HG03139 (cell line): ENCODE measurements around the gene PIK3IP1.
"Not testable (repeated sequence)": the region's sequence is repeated elsewhere in the genome, so short reads cannot be mapped to it uniquely, and the experiment has no call there.

Source experiments
- ATAC-seq: cut with Tn5 transposase; IDR thresholded peaks from one replicate; pipeline ENCODE4 v1.9.1; 2021; ENCODE audit not compliant: unreplicated experiment

Gene PIK3IP1, protein sequence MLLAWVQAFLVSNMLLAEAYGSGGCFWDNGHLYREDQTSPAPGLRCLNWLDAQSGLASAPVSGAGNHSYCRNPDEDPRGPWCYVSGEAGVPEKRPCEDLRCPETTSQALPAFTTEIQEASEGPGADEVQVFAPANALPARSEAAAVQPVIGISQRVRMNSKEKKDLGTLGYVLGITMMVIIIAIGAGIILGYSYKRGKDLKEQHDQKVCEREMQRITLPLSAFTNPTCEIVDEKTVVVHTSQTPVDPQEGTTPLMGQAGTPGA

DNA sequence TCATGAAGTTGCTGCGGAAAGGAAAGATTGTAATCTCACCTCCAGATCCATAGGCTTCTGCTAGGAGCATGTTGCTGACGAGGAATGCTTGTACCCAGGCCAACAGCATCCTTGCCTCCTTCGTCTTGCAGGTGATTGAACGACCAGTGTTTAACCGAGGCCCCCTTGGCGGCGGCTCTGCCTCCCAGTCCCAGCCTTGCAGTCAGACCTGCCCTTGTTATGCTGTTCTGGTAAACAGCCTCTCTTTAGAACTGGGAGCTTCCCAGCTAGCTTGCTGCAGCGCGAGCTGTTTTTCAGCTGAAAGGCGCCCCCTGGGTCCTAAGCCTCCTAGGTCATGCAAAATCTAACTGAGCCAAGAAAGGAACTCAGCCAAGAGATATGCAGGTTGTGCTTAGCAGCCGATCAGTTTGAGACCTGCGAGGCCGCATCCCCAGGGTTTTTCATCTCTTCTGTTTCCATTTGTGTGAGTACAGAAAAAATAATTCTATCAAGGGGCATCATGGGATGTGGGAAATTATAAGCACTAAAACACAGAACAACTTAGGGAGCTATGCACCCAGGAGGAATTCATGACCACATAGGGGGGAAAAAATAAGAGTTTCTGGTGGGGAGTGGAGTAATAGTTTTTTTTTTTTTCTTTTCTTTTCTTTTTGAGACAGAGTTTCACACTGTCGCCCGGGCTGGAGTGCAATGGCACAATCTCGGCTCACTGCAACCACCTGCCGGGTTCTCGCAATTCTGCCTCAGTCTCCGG, at the start of gene PIK3IP1:
Gene PIK3IP1, minus strand, starts transcription at position 253 of the 754 bp plus-strand sequence. Its CDS starts 144 bp downstream, at position 109.
- ATAC-seq = no peak

DNA sequence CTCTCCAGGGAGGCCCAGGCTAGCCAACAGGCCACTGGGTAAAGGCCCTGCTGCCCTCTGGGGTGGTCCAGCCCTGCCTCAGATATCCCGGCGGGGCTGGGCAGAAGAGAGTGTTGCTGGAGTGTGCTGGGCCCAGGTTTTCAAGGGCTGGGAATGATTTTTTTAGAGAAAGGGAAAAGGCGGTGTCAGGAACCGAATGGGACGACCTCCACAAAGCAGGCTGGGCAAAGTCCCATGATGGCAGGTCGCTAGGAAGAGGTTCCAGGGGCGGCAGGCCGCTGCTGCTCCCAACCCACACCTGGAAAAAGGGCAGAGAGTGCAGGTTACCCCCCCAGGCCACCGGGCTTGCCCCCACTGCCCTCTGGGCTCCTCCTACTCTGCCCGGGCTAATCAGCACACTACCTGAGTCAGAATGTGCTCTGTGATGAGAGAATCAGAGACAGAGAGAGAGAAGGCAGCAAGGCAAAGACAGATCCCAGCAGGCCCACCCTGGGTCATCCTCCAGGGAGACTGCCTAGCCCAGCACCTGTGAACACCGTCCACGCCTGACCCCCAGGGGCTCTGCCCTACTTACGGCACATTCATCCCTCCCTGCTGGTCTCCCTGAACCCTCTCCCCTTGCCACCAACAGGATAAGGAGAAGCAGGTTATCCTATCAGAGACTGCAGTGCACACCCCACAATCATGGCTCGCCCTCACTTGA, 49.2 kb upstream of the PIK3IP1 start:
- no peak for ATAC-seq

DNA sequence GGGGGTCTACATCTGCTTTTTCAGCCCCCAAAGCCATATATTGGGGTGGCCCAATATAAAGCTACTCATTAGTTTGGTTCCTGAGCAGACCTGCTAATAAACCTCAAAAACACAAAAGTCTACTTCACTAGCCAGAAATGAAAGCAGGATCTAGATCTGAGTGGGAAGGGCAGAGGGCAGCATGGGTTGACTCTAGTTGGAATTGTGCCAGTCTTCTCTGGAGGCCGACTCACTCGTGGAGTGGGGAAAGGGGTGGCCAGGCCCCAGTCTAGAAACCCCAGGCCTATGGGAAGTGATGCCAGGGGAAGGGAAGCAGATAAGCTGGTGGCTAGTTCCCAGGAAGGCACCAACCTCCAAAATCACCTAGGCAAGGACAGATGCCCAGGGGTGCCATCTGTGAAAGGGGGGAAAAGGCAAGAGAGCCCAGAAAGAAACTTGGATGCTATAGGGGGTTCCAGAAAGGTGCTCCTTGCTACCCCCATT, 48.5 kb upstream of the PIK3IP1 start:
- ATAC-seq = no peak

DNA sequence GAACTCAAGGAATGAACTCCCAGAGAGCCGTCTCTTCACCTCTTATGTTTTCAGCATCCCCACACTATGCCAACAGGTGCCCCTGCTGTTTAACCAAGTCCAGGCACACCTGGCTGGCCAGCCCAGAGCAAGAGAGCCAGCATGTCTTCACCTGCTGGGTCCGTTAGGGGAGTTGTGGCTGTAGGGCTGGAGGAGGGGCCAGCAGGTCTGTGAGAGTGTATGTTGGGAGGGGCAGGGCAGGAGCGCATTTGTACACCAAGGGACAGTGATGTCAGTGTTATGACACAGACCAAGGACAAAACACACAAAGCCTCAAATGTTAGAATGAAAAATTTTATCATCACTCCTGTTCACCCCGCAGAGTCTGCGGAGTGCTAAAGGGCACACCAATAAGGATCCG, 48.1 kb upstream of the PIK3IP1 start:
- no peak for ATAC-seq

DNA sequence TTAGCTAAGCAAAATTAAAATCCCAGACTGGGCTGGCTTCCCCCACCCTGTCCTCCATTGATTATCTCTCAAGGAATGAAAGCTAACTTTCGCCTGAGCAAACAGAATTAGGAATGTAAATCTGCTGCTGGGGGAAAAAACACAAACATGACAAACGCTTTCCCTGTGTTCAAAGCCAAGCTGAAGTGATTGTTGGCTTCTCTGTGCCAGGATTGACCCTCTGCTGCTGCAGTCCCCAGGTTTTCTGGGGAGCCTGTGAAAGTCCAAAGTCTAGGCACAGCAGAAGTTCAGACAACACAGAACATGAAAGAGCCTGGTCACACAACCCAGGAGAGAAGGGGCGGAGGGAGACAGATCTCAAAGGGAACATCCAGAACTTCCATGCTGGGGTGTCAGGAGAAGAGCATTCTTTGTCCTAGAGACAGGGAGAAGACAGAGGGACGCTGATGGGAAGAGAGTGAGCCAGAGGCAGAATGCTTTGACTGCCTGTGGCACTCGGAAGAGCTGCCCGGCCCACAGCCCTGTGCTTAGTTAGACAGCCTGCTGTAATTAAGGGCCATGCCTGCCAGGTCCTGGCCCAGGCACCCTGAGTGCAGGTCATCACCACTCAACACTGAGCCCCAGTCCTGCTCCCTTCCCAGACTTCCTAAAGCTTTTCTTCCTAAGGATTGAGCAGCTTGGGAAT, 47.0 kb upstream of the PIK3IP1 start:
- no peak for ATAC-seq

DNA sequence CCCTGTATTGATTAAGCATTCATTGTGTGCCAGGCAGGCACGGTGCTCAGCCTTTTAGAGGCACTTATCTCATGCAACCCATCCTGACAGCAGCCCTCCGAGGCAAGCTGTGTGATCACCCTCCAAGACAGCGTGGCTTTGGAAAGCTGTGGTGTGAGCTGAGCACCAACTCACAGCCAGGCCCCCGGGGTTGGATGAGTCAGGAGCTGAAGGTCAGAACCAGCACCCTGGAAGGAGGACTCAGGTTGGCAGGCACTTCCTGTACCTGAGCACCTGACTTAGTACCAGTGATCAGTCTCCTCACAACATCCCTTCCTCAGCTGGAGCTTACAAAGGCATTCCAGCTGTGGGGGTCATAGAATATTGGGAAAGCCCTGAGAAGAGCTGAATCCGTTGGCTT, 44.9 kb upstream of the PIK3IP1 start:
- no peak for ATAC-seq

DNA sequence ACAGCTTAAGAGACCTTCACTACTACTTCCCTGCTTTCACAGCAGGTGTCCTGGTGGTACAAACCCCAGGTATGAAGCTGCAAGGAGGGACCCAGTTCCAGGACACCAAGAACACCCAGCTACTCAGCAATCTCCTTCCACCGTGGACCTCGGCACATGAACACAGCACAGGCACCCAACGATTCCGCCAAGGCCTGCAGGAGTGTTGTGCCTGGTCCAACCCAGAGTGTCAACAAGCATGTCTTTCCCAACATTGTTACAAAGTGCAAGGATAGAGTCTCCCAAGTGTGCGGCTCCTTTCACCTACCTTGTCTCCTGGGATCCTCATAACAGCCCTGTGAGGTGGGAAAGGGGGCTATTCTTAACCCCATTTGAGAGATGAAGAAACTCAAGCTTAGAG, 42.0 kb upstream of the PIK3IP1 start:
- ATAC-seq = no peak

DNA sequence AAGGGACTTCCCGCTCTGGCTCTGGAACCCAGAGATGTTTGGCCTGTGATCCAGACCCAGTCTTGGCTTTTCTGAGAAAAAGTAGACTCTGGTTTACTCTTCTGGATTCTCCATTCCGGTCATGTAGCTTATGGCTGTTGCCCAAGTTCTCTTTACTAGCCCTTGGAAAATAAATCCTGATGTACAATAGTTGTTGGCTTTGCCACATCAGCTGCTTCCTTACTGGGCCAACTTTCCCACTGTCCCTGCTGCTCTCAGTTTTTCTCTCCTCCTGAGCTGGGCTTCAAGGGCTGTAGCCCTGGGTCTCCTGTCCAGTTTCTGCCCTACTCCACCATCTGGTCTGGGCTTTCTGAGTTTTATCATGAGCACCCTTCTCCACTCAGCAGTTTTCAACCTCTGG, 41.4 kb upstream of the PIK3IP1 start:
- no peak for ATAC-seq

DNA sequence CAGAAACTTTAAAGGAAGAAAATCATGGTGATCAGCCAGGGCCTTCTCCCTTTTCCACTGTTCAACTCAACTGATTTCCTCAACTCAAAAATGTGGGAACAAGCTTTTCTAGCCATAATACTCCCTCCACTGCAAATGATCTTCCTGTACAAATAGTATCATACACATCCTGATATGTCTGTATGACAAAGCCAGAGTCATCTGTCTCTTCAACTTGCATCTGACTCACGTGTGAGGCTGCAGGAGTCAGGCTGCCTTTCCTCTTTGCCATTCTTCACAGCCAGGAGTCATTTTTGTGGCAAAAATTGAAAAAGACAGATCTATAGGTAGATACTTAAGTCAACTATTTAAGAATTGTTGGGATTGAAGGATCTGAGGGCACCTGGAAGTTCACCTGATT, 40.6 kb upstream of the PIK3IP1 start:
- ATAC-seq = no peak

DNA sequence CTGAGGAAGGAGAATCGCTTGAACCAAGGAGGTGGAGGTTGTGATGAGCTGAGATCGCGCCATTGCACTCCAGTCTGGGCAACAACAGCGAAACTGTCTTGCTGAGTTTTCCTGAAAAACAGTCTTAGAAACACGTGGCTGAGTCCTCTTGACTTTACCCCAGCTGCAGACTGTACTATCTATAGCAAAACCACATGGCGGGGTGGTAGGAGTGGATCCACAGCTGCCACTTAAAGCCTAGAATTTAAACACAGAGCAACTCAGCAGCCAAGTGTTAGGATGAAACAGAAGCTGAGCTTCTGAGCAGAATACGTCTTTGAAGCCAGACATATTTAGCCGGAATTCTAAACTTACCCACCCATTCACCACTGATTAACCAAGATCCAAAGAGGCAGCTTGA, 39.7 kb upstream of the PIK3IP1 start:
- ATAC-seq = no peak

DNA sequence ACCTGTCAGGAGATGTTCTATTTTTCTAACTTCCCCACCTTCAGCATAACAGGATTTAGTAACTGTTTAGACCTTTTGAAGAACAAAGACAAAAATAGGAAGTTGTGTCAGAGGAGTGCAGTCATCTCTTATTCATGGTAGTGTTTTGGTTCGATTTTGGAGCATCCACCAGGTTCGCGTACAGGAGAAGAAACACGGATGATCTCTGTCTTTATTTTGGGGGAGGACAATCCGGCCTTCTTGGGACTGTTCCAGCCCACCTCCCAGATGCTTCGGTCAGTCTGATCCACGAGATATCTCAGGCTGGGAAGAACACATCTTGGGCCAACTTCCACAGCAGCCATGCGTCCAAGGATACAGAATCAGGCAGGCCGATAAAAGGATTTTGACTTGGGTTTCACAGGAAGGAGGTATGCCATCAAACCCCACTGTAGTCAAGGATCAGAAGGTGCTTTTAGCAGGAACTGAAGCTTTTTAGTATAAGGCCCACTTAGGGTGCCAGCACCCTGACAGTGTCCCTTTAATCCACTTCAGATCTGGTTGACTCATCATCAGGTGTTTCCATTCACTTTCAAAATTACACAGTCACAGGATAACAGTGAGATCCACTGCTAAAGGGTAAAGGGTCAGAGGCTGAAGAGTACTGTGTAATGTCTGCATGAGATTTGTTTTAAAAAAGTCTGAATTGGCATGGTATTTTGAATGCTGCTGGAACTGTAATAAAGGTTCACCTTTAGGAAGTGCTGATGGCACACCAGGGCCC, 37.3 kb upstream of the PIK3IP1 start:
- no peak for ATAC-seq

DNA sequence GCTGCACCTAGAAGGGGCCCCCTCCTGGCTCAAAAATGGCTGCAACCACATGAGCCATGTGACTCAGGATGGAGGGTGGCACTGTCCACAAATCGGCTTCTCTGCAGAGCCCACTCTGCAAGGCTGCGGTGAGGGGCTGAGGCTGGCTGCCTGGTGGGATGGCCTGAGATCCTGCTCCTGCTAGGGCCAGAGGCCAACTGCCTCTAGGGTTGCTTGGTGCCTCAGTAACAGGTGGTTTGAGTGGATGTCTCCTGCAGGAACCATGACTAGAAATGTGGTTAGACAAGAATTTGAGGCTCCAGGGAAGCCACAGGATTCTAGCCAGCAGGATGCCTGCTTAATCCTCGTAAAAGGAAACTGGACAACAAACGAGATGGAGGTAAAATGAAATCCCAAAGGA, 36.7 kb upstream of the PIK3IP1 start:
- ATAC-seq = no peak

DNA sequence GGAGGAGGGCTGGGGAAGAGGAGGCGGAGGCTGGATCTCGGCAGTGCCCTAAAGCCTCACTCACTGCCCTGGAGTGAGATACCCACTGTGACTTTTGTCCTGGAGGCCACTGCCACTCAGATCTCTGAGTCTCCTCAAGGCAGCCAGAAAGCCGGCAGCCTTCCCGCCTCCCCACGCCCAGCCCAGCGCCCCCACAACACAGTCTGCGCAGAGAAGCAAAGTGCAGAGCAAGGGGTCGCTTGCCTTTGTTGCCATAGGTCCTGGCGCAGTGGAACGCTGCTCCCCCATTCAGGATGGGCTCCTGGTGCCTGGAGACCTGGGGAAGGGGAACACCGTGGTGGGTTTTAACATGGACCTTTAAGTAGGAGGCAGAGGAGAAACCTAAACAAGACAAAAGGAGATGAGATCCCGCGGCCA, 36.3 kb upstream of the PIK3IP1 start:
- ATAC-seq = no peak

DNA sequence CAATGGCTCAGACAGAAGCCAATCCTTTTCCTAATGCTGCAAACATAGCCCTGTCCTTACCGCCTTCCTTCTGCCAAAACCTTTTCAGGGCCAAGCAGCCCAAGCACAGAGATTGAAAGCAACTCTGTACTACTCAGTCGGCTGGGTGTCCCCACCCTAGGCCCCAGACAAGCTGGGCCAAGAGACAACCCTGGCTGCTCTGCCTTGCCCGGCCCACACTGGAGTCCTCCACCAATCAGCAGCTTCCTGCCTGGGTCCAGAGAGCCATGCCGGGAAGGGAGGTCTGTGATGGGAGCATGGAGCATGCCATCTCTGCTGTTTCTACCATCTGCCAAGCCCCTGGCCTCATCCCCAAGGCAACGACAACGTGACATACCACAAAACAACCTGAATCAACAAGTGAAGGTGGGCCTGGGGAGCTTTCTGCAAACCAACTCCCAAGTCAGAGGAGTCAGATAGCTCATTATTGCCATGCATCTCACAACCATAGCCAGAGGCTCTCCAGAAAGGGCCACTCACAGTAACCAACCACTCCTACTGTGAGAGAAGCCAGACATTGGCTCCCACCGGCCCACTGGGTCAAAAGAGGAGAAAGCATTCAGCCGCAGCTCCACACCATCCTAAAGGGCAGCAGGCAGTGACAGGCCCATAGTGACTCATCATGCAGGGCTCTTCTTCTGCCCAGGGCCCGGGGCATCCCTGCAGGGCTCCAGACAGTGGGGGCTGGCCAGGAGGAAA, 35.7 kb upstream of the PIK3IP1 start:
- no peak for ATAC-seq

DNA sequence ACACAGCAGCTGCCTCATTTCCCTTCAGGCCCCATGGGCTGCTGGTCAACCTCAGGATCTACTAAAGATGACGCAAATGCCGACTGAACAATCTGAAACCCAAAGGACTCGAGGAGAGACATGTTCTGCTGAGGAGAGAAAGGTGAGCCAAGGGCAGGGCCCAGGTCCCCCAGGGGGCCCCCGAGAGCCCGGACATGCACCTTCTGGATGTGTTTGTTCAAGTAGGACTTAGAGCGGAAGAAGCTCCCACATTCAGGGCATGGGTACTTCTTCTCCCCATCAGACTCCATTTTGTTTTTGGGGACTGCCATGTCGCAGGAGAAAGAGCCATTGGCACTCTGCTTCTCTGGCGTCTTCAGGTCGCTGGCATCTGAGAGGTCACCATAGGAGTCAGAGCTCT, 34.6 kb upstream of the PIK3IP1 start:
- no peak for ATAC-seq

DNA sequence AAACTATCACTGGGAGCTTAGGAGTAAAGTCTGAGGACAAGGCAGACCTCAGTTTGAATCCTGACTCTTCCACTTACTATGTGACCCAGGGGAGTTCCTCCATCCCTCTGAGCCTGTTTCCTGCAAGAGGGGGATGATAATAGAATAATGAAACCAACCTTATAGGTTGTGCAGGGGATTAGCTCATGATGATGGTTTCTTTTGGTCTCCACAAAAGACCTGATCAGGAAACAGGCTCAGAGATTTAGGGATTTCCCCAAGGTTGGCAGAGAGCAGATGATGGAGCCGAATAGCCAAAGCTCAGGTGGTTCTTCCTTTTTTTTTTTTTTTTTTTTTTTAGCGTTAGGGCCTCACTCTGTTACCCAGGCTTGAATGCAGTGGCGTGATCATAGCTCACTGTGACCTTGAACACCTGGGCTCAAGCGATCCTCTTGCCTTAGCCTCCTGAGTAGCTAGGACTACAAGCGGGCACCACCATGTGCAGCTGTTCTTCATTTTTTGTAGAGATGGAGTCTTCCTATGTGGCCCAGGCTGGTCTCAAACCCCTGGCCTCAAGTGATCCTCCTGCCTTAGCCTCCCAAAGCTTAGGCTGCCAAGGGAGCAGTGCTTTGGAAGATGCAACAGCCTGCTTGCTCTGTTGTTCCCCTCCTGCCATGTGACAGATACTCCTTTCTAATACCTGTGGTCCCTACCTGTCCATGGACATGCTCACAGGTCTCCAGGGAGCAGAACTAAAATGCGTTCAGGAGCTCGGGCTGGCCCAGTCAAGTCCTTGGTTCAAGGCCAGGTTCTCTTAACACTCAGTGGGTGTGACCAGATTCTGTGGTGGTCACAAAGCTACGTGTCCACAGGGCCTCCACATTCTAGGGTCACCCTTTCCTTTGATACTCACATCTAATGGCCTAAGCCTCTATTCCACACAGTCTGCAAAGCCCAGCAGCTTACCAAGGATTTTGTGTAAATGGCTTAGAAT, 31.6 kb upstream of the PIK3IP1 start:
- no peak for ATAC-seq

DNA sequence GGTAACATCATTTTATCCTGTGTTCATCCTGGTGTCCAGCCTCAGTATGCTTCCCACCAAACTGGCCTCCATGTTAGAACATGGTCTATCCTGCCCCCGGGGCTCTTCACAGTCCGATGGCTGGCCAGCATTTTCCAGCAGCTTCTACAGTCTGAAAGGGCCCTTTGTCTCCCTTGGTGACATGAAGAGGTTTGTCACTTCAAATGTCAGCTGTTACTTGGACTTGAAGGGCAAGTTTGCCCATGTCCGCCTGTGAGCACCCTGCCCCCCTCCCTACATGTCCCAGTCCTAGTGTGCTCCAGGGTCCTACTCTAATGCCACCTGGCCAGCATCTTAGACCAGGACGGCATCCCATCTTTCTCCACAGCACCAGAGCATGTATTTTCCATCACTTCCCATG, 29.1 kb upstream of the PIK3IP1 start:
- no peak for ATAC-seq

DNA sequence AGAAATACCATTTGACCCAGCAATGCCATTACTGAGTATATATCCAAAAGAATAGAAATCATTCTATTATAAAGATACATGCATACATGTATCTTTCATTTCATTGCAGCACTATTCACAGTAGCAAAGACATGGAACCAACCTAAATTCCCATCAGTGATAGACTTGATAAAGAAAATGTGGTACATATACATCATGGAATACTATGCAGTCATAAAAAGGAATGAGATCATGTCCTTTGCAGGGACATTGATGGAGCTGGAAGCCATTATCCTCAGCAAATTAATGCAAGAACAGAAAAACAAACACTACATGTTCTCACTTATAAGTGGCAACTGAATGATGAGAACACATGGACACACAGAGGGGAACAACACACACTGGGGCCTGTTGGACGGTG, 21.9 kb upstream of the PIK3IP1 start:
- not testable (repeated sequence) for ATAC-seq
